A673 (cell line): ENCODE measurements around the gene RPUSD4. TPM values are rescaled to one million over a fixed set of nuclear protein-coding genes. Genes with fewer than 3 reads are reported as not detected.

ENCODE experiments used
- BruUV-seq: library from RNA; stranded (reverse); fragments of 400-500 nt; replicated peaks from 2 replicates; lab custom pipeline; 2021; lab: Mats Ljungman, UMichigan
- CTCF ChIA-PET: fragments of 300-600 bp; sonication (Branson Sonifier 250); formaldehyde crosslinking; loops from one replicate; lab custom pipeline; 2022; ENCODE audit warnings: antibody characterized with exemption; lab: Charles Lee
- POLR2A ChIA-PET: fragments of 300-600 bp; sonication (Branson Sonifier 250); formaldehyde crosslinking; loops from one replicate; lab custom pipeline; 2022; ENCODE audit warnings: antibody characterized with exemption; ENCODE audit not compliant: low non-redundant PET; lab: Charles Lee
- DNase-seq: peaks from one replicate; pipeline ENCODE4 v3.0.0-alpha.2; 2015; ENCODE audit warnings: low spot score
- H3K27ac ChIP-seq: fragments of 200-600 bp; sonication (generic); 2 replicates; pipeline ENCODE4 v1.5.1; 2016; ENCODE audit warnings: mixed run types, low read depth, mild to moderate bottlenecking, mixed read lengths, antibody characterized with exemption, low read length; ENCODE audit not compliant: poor library complexity, severe bottlenecking
- H3K27me3 ChIP-seq: fragments of 200-600 bp; sonication (generic); replicated peaks from 2 replicates; pipeline ENCODE4 v1.6.1; 2017; ENCODE audit warnings: mixed run types, low read depth, mild to moderate bottlenecking, mixed read lengths, antibody characterized with exemption, low read length; ENCODE audit not compliant: insufficient read depth, poor library complexity
- H3K36me3 ChIP-seq: fragments of 200-600 bp; sonication (generic); 2 replicates; pipeline ENCODE4 v1.6.1; 2016; ENCODE audit warnings: mixed run types, mild to moderate bottlenecking, mixed read lengths, antibody characterized with exemption, low read length; ENCODE audit not compliant: insufficient read depth, poor library complexity, severe bottlenecking
- H3K4me1 ChIP-seq: fragments of 200-600 bp; sonication (generic); 2 replicates; pipeline ENCODE4 v1.6.1; 2017; ENCODE audit warnings: mixed run types, mild to moderate bottlenecking, mixed read lengths, antibody characterized with exemption, low read length; ENCODE audit not compliant: insufficient read depth, poor library complexity, severe bottlenecking
- H3K4me3 ChIP-seq: fragments of 200-600 bp; sonication (generic); 2 replicates; pipeline ENCODE4 v1.5.1; 2016; ENCODE audit warnings: low read depth, mixed run types, mild to moderate bottlenecking, mixed read lengths, low read length; ENCODE audit not compliant: poor library complexity, severe bottlenecking
- H3K9me3 ChIP-seq: fragments of 200-600 bp; sonication (generic); 2 replicates; pipeline ENCODE4 v1.6.1; 2016; ENCODE audit warnings: mixed run types, low read depth, mild to moderate bottlenecking, mixed read lengths, antibody characterized with exemption, low read length; ENCODE audit not compliant: poor library complexity, severe bottlenecking
- EZH2 ChIP-seq: fragments of 200-600 bp; sonication (generic); IDR thresholded peaks from 2 replicates; pipeline ENCODE4 v1.6.1; 2017; ENCODE audit warnings: borderline replicate concordance, low read depth, mild to moderate bottlenecking, mixed read lengths, antibody characterized with exemption, low read length; ENCODE audit not compliant: poor library complexity, severe bottlenecking
- intact Hi-C: fragments of 100-400 bp; cut with micrococcal nuclease; formaldehyde crosslinking; loops from one replicate; pipeline ENCODE4 v1.10.0; 2022; ENCODE audit not compliant: unreplicated experiment
- total RNA-seq: library from RNA; stranded (reverse); gene quantifications from 2 replicates; pipeline ENCODE4 v1.2.3, GENCODE V29; 2021
- TF ChIP-seq, protein P1 (sequence below): fragments of 300-800, 200-600 bp; sonication (generic); conservative IDR thresholded peaks from 2 replicates; pipeline ENCODE4 v1.5.1; 2017; ENCODE audit warnings: low read depth, mild to moderate bottlenecking, antibody characterized with exemption, low read length, moderate library complexity, mixed read lengths

RPUSD4 gene
- total RNA-seq, 1 experiment from 2014 or later, result 53.9 TPM

DNA sequence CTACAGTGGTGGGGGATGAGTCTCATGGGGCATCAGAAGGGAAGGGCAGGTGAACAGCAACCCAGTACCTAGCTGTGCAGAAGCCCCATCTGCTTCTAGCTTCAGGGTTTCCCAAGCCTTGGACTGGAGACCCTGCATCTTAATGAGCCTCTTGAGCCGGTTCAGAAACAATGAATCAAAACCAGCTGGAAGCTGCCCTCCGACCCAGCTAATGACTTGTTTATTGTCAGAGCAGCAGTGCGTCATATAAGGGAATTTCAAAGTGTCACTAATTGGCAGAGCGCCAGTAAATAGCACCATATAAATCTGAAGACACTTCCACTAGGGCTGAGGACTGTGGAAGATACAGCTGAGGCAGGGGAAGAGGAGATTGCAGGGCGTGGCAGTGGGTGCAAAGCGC, 57.5 kb downstream of the RPUSD4 start:
- ChIA-PET POLR2A (no interaction called here), CTCF (no interaction called here)
- no peaks in the 10 kb centered on the region for H3K27me3 ChIP-seq
- no peaks in the 10 kb centered on the region for H3K36me3 ChIP-seq
- no peak for TF ChIP-seq EZH2
- TF ChIP-seq, protein P1, sequence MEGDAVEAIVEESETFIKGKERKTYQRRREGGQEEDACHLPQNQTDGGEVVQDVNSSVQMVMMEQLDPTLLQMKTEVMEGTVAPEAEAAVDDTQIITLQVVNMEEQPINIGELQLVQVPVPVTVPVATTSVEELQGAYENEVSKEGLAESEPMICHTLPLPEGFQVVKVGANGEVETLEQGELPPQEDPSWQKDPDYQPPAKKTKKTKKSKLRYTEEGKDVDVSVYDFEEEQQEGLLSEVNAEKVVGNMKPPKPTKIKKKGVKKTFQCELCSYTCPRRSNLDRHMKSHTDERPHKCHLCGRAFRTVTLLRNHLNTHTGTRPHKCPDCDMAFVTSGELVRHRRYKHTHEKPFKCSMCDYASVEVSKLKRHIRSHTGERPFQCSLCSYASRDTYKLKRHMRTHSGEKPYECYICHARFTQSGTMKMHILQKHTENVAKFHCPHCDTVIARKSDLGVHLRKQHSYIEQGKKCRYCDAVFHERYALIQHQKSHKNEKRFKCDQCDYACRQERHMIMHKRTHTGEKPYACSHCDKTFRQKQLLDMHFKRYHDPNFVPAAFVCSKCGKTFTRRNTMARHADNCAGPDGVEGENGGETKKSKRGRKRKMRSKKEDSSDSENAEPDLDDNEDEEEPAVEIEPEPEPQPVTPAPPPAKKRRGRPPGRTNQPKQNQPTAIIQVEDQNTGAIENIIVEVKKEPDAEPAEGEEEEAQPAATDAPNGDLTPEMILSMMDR, result no peak
- H3K4me3 ChIP-seq, result no peak overlapping the region
- H3K27ac ChIP-seq, result no peak overlapping the region
- BruUV-seq, result no TSS peak
- intact Hi-C loops, result no loop called here
- H3K9me3 ChIP-seq, result no peaks in the 10 kb centered on the region
- DNase-seq, result peak; percentile 64
- no peaks in the 10 kb centered on the region for H3K4me1 ChIP-seq

DNA sequence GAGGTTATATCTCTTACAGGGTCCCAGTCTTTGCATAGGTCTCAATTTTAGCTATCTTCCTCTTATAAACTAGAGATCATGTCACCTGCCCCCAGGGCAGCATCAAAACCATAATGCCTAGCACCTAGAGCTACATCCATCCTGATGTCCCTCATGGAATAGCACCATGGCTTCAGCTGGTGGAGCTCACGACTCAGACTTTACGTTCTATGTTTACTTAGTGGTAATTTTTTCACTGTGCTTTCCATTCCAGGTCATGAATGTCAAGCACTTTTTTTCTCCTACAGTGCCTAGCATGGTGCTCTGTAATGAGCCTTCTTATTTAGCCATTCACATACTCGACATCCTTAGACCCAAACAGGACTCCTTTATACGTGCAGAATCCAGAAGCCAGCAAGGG, 58.4 kb downstream of the RPUSD4 start:
- Histone ChIP-seq H3K27ac (no peak overlapping the region), H3K36me3 (no peaks in the 10 kb centered on the region), H3K4me1 (no peaks in the 10 kb centered on the region), H3K9me3 (no peaks in the 10 kb centered on the region), H3K4me3 (no peak overlapping the region), H3K27me3 (no peaks in the 10 kb centered on the region)
- TF ChIP-seq, protein P1, result no peak
- no peak for DNase-seq
- POLR2A ChIA-PET, result interaction anchor here (0.6 kb wide), 1 partner anchor 48 kb away, joined by 4 read pairs; no protein-coding TSS in a partner anchor
- BruUV-seq, result no TSS peak
- intact Hi-C loops, result no loop called here
- CTCF ChIA-PET, result no interaction called here

DNA sequence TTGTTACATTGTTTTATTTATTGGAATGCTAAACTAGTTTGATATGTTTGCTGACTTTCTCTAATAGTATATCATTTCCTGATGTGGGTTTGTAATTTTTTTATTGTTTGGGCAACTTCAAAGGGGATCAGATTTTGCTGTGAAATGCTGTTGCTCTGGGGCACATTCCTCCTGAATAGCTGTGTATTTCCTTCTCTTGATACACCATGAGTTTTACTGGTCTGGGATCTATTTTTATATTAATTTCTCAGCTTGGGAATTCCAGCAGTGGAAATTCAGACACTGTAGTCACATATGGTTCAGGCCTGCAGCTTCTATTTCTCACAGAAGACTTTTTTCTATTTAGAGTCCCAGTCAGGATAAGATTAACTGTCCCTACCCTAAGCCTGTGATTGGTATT, 58.9 kb downstream of the RPUSD4 start:
- no peak overlapping the region for H3K4me3 ChIP-seq
- H3K27me3 ChIP-seq, result no peaks in the 10 kb centered on the region
- no peaks in the 10 kb centered on the region for H3K4me1 ChIP-seq
- TF ChIP-seq, protein P1, result no peak
- no peak for TF ChIP-seq EZH2
- H3K27ac ChIP-seq, result no peak overlapping the region
- H3K9me3 ChIP-seq, result no peaks in the 10 kb centered on the region
- CTCF ChIA-PET, result no interaction called here
- DNase-seq, result no peak
- no peaks in the 10 kb centered on the region for H3K36me3 ChIP-seq
- BruUV-seq, result no TSS peak
- POLR2A ChIA-PET, result no interaction called here
- intact Hi-C loops, result no loop called here
